Fibroblast of lung (primary cell): ENCODE measurements around the gene KMT2C. TPM values are rescaled to one million over a fixed set of nuclear protein-coding genes. Genes with fewer than 3 reads are reported as not detected.
"Not testable (repeated sequence)": the region's sequence is repeated elsewhere in the genome, so short reads cannot be mapped to it uniquely, and the experiment has no call there.

Experiments
- DNase-seq, 2 donors: peaks; one replicate each; pipeline versions ENCODE4 v3.0.0 to v3.0.0-alpha.2; 2010; ENCODE audit warnings: low read depth in 2 of 2
- H2AFZ ChIP-seq: 2 replicates; pipeline ENCODE4 v1.5.1; 2012; ENCODE audit warnings: low read length, control low read depth, inconsistent platforms
- H3K27ac ChIP-seq: 2 replicates; pipeline ENCODE4 v1.5.1; 2011; ENCODE audit warnings: low read length, control low read depth; ENCODE audit not compliant: insufficient read depth
- H3K27me3 ChIP-seq: 2 replicates; pipeline ENCODE4 v1.5.1; 2011; ENCODE audit warnings: mild to moderate bottlenecking, low read length; ENCODE audit not compliant: control insufficient read depth, insufficient read depth
- H3K36me3 ChIP-seq: 2 replicates; pipeline ENCODE4 v1.5.1; 2011; ENCODE audit warnings: low read length; ENCODE audit not compliant: control insufficient read depth, insufficient read depth
- H3K4me1 ChIP-seq: 2 replicates; pipeline ENCODE4 v1.5.1; 2011; ENCODE audit warnings: low read length; ENCODE audit not compliant: control insufficient read depth, insufficient read depth; ENCODE audit errors: extremely low read depth
- H3K4me2 ChIP-seq: 2 replicates; pipeline ENCODE4 v1.5.1; 2011; ENCODE audit warnings: low read length, control low read depth; ENCODE audit not compliant: insufficient read depth; ENCODE audit errors: extremely low read depth
- H3K4me3 ChIP-seq, 4 experiments: fragments of 200-600 bp in 1 of 4; sonication (generic) in 1 of 4; replicated peaks in 1 of 4; 2 replicates each; pipeline ENCODE4 v1.5.1; 2011 to 2016; ENCODE audit warnings: low read length in 4 of 4, low read depth in 3 of 4, mild to moderate bottlenecking in 3 of 4, control low read depth in 2 of 4, inconsistent platforms in 1 of 4, mixed read lengths in 1 of 4; ENCODE audit not compliant: insufficient read depth in 1 of 4; ENCODE audit errors: control extremely low read depth in 1 of 4
- H3K79me2 ChIP-seq: 2 replicates; pipeline ENCODE4 v1.5.1; 2012; ENCODE audit warnings: mild to moderate bottlenecking, low read length, inconsistent platforms; ENCODE audit not compliant: control insufficient read depth, insufficient read depth
- H3K9ac ChIP-seq: 2 replicates; pipeline ENCODE4 v1.5.1; 2011; ENCODE audit warnings: mild to moderate bottlenecking, low read length, control low read depth; ENCODE audit not compliant: insufficient read depth
- H3K9me3 ChIP-seq: 2 replicates; pipeline ENCODE4 v1.5.1; 2012; ENCODE audit warnings: low read depth, low read length; ENCODE audit not compliant: control insufficient read depth, insufficient read depth
- H4K20me1 ChIP-seq: 2 replicates; pipeline ENCODE4 v1.5.1; 2011; ENCODE audit warnings: low read length; ENCODE audit not compliant: control insufficient read depth, insufficient read depth; ENCODE audit errors: extremely low read depth
- CTCF ChIP-seq, 2 donors: IDR thresholded peaks in 1 of 2; conservative IDR thresholded peaks in 1 of 2; 1 replicate in 1 of 2; 2 replicates in 1 of 2; pipeline ENCODE4 v1.5.1; 2011 to 2012; ENCODE audit warnings: low read length in 2 of 2, control low read depth in 1 of 2, inconsistent platforms in 1 of 2, low read depth in 1 of 2, mild to moderate bottlenecking in 1 of 2
- EZH2 ChIP-seq: IDR thresholded peaks from 2 replicates; pipeline ENCODE4 v1.5.1; 2012; ENCODE audit warnings: low read length, control low read depth, mild to moderate bottlenecking; ENCODE audit errors: missing control alignments
- polyA plus RNA-seq, 2 donors: library from polyadenylated mRNA; depleted of rRNA in 1 of 2; stranded (reverse) in 1 of 2; unstranded in 1 of 2; fragments of >200 nt; gene quantifications; 2 replicates each; pipeline ENCODE4 v1.2.1, GENCODE V29; 2011 to 2012; ENCODE audit warnings: missing spikeins in 1 of 2
- total RNA-seq: library from RNA; depleted of rRNA; stranded (reverse); fragments of >200 nt; gene quantifications from 2 replicates; pipeline ENCODE4 v1.2.1, GENCODE V29; 2014

The KMT2C gene
- total and polyA plus RNA-seq, 2 donors (not counting 1 experiment from before 2014, with no cell fraction given): 11.1 to 32.4 TPM

GRCh38 chr7:152241301-152241700 lies 194.5 kb downstream of the KMT2C start:
- not testable (repeated sequence) for H3K79me2 ChIP-seq, H3K9ac ChIP-seq, H3K27me3 ChIP-seq, H3K4me2 ChIP-seq, H4K20me1 ChIP-seq, H3K9me3 ChIP-seq, H3K4me1 ChIP-seq, H3K27ac ChIP-seq, H2AFZ ChIP-seq, DNase-seq, H3K4me3 ChIP-seq, H3K36me3 ChIP-seq

GRCh38 chr7:152236306-152236705 lies 199.5 kb downstream of the KMT2C start:
- H2AFZ ChIP-seq, H3K36me3 ChIP-seq, H3K79me2 ChIP-seq, DNase-seq, H3K27me3 ChIP-seq, H3K27ac ChIP-seq, H3K9me3 ChIP-seq, H3K4me3 ChIP-seq, H3K9ac ChIP-seq, H3K4me2 ChIP-seq, H4K20me1 ChIP-seq, H3K4me1 ChIP-seq: not testable (repeated sequence)

GRCh38 chr7:152234421-152234820 lies 201.4 kb downstream of the KMT2C start:
- not testable (repeated sequence) for H3K4me2 ChIP-seq, H3K9me3 ChIP-seq, H3K9ac ChIP-seq, H3K4me3 ChIP-seq, H3K27me3 ChIP-seq, H3K36me3 ChIP-seq, H4K20me1 ChIP-seq, H2AFZ ChIP-seq, H3K4me1 ChIP-seq, H3K79me2 ChIP-seq, H3K27ac ChIP-seq
- DNase-seq: peak in 1 of 2 donors; percentile 54

GRCh38 chr7:152231089-152231488 lies 204.7 kb downstream of the KMT2C start:
- Histone ChIP-seq H3K4me3 (no peak overlapping the region), H4K20me1 (no peaks in the 10 kb centered on the region), H3K9ac (no peak overlapping the region), H3K27ac (no peak overlapping the region), H3K4me2 (no peak overlapping the region), H2AFZ (no peak overlapping the region), H3K27me3 (no peaks in the 10 kb centered on the region), H3K4me1 (no peaks in the 10 kb centered on the region), H3K36me3 (no peaks in the 10 kb centered on the region), H3K9me3 (no peaks in the 10 kb centered on the region), H3K79me2 (no peaks in the 10 kb centered on the region)
- TF ChIP-seq EZH2: no peak
- TF ChIP-seq CTCF (conservative IDR thresholded peaks at IDR 0.05 in 1 of 2, IDR thresholded peaks at IDR 0.05 in 1 of 2; ENCODE audit: low read depth in 1 of 2, low read length in 2 of 2): no peak
- no peak for DNase-seq

- H4K20me1 ChIP-seq, H3K4me2 ChIP-seq, H3K27me3 ChIP-seq, H3K79me2 ChIP-seq, H3K36me3 ChIP-seq, H3K4me3 ChIP-seq, H3K9ac ChIP-seq, H2AFZ ChIP-seq, H3K4me1 ChIP-seq, DNase-seq, H3K27ac ChIP-seq, H3K9me3 ChIP-seq: not testable (repeated sequence)
Observed at GRCh38 chr7:152219556-152219955, 216.2 kb downstream of the KMT2C start.

GRCh38 chr7:152208766-152209165 lies 227.0 kb downstream of the KMT2C start:
- H4K20me1 ChIP-seq, H3K4me3 ChIP-seq, H3K9me3 ChIP-seq, H3K4me2 ChIP-seq, H3K79me2 ChIP-seq, DNase-seq, H3K36me3 ChIP-seq, H2AFZ ChIP-seq, H3K4me1 ChIP-seq, H3K27ac ChIP-seq, H3K27me3 ChIP-seq, H3K9ac ChIP-seq: not testable (repeated sequence)
